Inferior parietal cortex (tissue), 1 donor: ENCODE results near the gene ITGA6.

Experiments used
- DNase-seq: peaks from one replicate; pipeline ENCODE4 v3.0.0-alpha.2; 2016; ENCODE audit errors: extremely low spot score

The ITGA6 gene

DNA sequence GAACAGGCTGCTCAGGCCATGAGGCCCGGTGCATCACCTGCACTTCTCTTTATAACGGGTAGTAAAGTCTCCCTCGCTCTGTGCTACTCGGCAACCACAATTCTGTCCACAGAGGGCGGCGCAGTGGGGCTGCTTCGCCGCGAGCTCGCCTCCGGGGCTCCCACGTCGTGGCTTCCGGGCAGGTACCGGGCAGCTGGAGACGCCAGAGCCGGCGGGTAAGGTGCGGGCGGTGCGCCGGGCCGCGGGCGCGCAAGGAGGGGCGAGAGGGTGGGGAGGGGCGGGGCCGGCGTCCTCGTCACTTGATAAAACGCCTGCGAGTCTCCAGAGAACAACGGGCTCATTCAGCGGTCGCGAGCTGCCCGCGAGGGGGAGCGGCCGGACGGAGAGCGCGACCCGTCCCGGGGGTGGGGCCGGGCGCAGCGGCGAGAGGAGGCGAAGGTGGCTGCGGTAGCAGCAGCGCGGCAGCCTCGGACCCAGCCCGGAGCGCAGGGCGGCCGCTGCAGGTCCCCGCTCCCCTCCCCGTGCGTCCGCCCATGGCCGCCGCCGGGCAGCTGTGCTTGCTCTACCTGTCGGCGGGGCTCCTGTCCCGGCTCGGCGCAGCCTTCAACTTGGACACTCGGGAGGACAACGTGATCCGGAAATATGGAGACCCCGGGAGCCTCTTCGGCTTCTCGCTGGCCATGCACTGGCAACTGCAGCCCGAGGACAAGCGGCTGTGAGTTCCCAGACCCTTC lies at the start of gene ITGA6:
Gene ITGA6, plus strand, starts transcription at position 331 of the 734 bp plus-strand sequence.
- DNase-seq = no peak

GRCh38 chr2:172380436-172381274 lies 46.7 kb upstream of the ITGA6 start:
- DNase-seq = no peak

DNA sequence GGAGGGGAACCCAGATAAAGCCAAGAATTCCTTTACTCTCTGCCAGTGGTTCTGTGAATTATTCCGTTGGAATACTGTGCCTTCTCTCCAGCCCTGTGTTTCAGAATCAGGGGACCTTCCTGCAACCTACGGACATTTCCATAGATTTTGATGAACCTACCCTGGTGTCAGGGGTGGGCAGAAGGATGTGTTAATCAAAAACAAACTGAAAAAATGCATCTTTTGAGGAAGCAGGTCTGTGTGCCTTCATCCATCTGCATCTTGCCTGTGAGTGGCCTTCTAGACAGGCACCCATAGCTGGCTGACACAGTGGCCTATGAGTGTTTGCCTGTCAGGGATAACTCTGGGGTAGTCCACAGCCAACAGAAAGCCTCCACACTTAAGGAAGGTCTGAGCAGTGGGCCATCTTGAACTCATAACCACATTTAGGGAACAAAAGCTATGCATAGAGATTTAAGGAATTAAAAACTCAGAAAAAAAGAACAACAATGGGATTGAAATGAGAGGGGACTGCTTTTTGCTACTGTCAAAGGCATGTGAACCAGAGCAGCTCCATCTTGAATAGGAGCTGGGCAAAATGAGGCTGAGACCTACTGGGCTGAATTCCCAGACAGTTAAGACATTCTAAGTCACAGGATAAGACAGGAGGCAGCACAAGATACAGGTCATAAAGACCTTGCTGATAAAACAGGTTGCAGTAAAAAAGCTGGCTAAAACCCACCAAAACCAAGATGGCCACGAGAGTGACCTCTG lies 45.9 kb upstream of the ITGA6 start:
- DNase-seq = no peak

DNA sequence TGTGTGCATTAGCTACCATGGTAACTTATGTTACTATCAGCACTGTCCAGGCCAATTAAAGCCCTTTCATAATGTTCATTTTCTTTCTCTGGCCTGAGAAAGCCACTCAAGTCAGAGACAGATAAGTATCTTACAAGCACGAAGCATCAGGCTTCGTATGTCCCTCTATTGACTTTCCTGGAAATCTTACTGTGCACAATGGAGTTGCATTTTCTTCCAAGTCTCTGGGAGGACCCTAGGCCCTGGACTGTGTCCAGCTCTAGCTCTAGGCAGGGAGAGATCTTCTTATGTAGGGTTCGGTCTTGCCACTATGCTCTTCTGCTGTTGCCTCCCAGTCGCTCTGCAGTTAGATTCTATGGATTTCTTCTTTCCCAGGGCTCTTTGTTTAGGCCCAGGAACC lies 40.0 kb upstream of the ITGA6 start:
- no peak for DNase-seq

GRCh38 chr2:172389685-172390339 lies 37.6 kb upstream of the ITGA6 start:
- DNase-seq = no peak

DNA sequence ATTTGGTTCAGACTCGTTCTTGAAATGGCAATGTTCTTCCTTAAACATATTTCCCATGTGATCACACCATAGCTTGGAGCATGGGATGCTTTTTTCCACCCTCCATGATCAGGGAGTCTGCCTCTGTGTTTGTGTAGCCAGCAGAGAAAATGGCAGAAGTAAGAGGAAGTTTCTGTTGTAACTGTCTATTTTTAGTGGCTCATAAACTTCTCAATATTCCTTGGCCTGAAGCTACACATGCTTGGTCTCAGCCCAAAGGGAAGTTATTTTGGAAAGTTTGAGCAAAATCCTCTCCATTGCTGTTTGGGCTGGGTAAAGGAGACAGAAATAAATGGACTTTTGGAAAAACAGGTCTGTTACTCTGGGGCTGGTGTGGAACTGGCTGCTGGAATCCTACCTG lies 33.4 kb upstream of the ITGA6 start:
- DNase-seq = no peak

- DNase-seq = no peak
These were observed 31.9 kb upstream of the ITGA6 start for GRCh38 chr2:172395503-172395902.

GRCh38 chr2:172397148-172397834 lies 30.1 kb upstream of the ITGA6 start:
- no peak for DNase-seq

GRCh38 chr2:172398440-172398839 lies 28.9 kb upstream of the ITGA6 start:
- no peak for DNase-seq

GRCh38 chr2:172399765-172400164 lies 27.6 kb upstream of the ITGA6 start:
- no peak for DNase-seq

GRCh38 chr2:172402198-172402597 lies 25.2 kb upstream of the ITGA6 start:
- no peak for DNase-seq

DNA sequence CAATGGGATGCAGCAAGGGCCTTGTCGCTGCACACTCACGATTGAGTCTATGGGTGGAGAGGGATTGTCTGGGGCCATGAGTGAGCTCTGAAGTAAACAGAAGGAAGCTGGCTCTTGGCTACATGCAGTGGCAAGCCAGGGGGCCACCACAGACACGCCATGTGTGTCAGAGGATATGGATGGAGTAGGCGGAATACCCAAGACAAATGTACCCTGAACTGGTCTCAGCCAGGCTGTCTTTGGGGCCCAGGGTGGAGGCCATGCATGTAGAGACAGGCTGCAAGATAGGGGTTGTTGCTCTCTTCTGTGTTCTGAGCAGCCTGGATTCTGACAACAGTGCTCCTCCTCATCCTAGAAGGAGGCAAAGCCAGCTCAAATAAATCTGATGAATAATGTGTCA lies 24.0 kb upstream of the ITGA6 start:
- DNase-seq = no peak

DNA sequence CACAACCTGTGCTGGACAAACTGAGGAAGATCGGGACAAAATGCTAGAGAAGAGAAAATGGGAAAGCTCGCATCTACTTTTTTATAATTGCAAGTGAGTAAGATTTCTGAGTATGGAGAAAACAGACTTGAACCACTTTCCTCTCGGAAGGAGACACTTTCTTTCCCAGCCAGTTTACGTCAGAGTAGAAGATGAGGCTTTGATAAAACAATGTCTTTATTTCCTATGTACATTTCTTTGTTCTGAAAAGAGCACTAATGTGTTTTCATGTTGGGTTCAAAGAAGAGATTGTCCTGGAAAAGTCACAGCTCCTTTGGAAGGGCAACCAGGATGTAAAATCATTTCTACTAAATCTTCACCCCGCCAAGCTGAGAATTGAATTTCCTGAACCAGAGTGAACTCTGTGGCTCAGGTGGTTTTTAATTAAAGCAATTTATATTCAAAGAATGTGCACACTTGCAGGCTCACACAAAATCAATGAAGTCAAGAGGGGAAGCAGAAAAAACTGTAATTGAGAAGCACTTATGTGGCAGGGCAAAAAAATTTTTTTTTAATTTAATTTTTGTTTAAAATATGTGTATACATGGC lies 23.4 kb upstream of the ITGA6 start:
- no peak for DNase-seq

- no peak for DNase-seq
These were observed 22.6 kb upstream of the ITGA6 start for GRCh38 chr2:172404824-172405223.

DNA sequence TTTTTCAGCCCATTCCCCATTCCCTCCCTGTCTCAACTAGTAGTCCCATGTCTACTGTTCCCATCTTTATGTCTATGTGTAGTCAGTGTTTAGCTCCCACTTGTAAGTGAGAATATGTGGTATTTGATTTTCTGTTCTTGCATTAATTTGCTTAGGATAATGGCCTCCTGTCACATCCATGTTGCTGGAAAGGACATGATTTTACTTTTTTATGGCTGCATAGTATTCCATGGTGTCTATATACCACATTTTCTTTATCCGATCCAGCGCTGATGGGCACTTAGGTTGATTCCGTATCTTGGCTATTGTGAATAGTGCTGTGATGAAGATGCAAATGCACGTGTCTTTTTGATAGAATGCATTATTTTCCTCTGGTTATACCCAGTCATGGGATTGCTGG lies 21.7 kb upstream of the ITGA6 start:
- DNase-seq = no peak

DNA sequence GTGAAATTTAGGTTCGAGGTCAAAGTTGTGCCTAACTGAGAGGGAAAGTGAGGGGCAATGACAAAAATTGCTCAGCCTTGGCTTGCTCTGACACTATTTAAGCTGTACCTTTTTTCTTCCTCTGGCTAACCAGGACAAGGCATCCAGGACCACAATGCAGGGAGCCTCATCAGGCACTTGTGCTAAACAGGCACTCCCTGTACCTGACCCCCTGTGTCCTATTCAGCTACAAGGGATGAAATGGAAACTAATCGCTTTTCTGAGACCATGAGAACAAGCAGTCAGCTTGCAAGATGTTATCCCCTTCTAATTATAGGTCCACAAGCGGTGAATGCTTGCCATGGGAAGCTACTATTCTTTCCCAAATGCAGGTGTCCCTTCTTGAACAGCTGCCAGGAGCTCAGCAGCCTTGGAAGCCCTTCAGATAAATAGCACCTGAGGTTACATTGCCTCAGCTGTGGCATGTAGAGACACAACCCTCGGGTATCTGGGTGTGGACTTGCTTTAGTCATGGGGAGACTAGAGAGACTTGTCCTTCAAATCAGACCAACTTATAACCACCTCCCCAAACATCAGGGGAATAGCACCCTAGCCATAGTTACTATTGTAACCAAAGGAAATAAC lies 19.1 kb upstream of the ITGA6 start:
- DNase-seq = no peak

DNA sequence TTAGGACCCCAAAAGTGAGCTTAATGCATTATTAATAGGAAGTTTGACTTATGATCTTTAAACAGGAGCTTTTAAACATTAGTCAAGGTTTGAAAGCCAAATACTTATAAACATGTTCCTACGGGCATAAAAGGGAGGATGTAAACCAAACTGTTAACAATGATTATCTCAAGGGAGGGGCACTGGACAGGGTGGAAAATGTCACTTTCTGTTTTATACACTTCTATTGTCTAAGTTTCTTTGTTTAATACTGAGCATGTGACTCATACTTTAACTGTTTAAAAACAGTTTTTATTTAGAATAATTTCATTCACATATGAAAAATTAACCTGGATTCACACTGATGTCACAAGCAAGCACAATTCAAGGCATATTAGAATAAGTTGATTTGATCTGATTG lies 18.3 kb upstream of the ITGA6 start:
- DNase-seq = no peak

DNA sequence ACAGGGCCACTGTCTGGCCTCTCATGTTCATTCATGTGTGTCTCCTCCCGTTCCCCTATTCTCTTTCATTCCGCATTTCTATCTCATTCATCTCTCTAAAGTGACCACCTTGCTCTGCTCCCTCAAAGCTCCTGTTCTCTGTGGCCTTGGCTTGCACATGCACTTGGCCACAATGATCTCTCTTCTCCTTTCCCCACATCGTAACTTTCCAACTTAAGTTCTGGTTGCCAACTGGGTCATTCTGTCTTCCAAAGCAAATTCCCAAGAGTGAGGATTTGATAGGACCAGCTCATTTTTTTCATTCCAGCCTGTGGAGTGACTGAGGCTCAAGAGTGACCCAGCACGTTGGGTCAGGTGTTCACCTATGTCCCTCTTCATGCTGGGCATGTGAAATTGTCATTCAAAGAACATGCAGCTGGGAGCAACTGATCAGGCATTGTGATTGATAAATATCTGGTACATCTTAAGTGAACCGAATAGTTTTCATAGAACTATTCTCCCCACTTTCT lies 14.3 kb upstream of the ITGA6 start:
- DNase-seq = no peak

DNA sequence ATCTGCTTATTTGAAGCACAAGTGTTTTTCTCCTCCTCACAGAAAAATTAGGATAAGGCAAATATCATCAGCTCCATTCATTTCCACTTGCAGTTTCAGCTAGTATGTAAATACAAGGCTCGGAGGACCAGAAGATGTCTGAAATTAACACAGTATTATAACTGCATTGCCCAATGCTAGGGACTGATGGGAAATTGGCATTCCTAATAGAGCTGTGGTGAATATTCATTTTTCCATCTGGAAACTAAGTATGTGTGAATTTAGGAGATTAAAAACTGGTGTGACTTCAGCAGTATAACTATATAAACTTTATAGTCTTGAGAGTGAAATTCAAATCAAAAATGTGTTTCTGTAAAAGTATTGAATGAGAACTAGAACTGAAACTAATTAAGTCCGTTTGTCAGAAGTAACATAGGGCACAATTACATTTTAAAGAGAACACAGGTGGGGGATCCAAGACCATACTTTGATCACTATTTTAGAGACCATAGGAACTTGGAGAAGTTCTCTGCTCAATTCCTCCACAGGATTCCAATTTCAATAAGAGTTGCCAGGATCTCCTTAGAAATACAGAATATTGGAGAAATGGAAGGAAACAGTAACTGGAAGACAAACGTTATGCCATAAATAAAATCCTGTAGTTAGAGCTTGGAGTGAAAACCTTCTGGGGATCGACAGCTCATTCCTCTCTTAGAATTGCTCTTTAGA lies 12.1 kb upstream of the ITGA6 start:
- no peak for DNase-seq

DNA sequence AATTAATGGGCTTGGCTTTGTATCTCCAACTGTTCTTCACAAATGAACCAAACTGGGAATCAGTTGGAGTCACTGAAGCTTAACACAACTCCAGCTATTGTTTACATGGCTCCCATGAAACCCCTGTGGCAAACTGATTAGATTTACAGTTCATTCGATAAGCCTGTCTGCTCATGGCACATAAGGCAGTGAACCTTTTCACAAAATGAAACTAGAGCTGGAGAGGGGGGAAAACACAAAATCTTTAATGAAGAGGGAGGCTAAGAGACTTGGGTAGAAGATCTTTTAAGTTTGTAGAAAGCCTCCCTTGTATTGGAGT lies 11.6 kb upstream of the ITGA6 start:
- DNase-seq = no peak
